IMR-90 (cell line): ENCODE measurements around the gene EXOC4. TPM values are rescaled to one million over a fixed set of nuclear protein-coding genes. Genes with fewer than 3 reads are reported as not detected.

ENCODE experiments used
- ATAC-seq: fragments of 200-7000 bp; cut with Tn5 transposase; 2 replicates; pipeline ENCODE4 v1.9.1; 2020; ENCODE audit warnings: low read depth, mild to moderate bottlenecking, moderate library complexity
- BruUV-seq: library from RNA; stranded (reverse); fragments of 400-500 nt; replicated peaks from 2 replicates; lab custom pipeline; 2021; lab: Mats Ljungman, UMichigan
- CTCF ChIA-PET: fragments of 300-600 bp; formaldehyde crosslinking; extraction: SDS; loops from one replicate; lab custom pipeline; 2021; ENCODE audit warnings: antibody characterized with exemption; lab: Yijun Ruan, JAX
- POLR2A ChIA-PET: fragments of 300-600 bp; sonication (Branson Sonifier 250); formaldehyde crosslinking; loops from one replicate; lab custom pipeline; 2022; ENCODE audit warnings: antibody characterized with exemption; ENCODE audit not compliant: unreplicated experiment; lab: Charles Lee
- DNase-seq: peaks from one replicate; pipeline ENCODE4 v3.0.0; 2013
- H2AFZ ChIP-seq: replicated peaks from 2 replicates; pipeline ENCODE3; 2013; ENCODE audit warnings: low read length, mild to moderate bottlenecking; ENCODE audit not compliant: poor library complexity
- H2AK5ac ChIP-seq: 2 replicates; pipeline ENCODE4 v1.6.1; 2013; ENCODE audit warnings: low read depth, low read length, inconsistent platforms
- H2AK9ac ChIP-seq: replicated peaks from 2 replicates; pipeline ENCODE3; 2013; ENCODE audit warnings: mild to moderate bottlenecking, low read depth, low read length, moderate library complexity; ENCODE audit not compliant: poor library complexity
- H2BK120ac ChIP-seq: 2 replicates; pipeline ENCODE4 v1.6.1; 2013; ENCODE audit warnings: low read depth, low read length, inconsistent platforms
- H2BK15ac ChIP-seq: 3 replicates; pipeline ENCODE4 v1.6.1; 2013; ENCODE audit warnings: low read depth, low read length, inconsistent platforms
- H2BK20ac ChIP-seq: 2 replicates; pipeline ENCODE4 v1.6.1; 2013; ENCODE audit warnings: low read depth, mild to moderate bottlenecking, inconsistent platforms, low read length, moderate library complexity
- H2BK5ac ChIP-seq: 2 replicates; pipeline ENCODE4 v1.6.1; 2013; ENCODE audit warnings: mild to moderate bottlenecking, low read depth, low read length, inconsistent platforms; ENCODE audit not compliant: poor library complexity, severe bottlenecking
- H3K14ac ChIP-seq: replicated peaks from 2 replicates; pipeline ENCODE4 v1.6.1; 2013; ENCODE audit warnings: low read depth, low read length, inconsistent platforms
- H3K18ac ChIP-seq: 2 replicates; pipeline ENCODE4 v1.6.1; 2013; ENCODE audit warnings: low read depth, low read length, control low read depth
- H3K23ac ChIP-seq: 2 replicates; pipeline ENCODE4 v1.6.1; 2013; ENCODE audit warnings: low read depth, low read length, inconsistent platforms
- H3K27ac ChIP-seq: 2 replicates; pipeline ENCODE4 v1.5.1; 2013; ENCODE audit warnings: mild to moderate bottlenecking, control low read depth, low read length; ENCODE audit not compliant: insufficient read depth
- H3K27me3 ChIP-seq: 2 replicates; pipeline ENCODE4 v1.6.1; 2013; ENCODE audit warnings: low read length; ENCODE audit not compliant: control insufficient read depth, insufficient read depth
- H3K36me3 ChIP-seq: 2 replicates; pipeline ENCODE4 v1.6.1; 2013; ENCODE audit warnings: low read length, mixed read lengths; ENCODE audit not compliant: control insufficient read depth, insufficient read depth
- H3K4ac ChIP-seq: 2 replicates; pipeline ENCODE4 v1.6.1; 2013; ENCODE audit warnings: low read depth, low read length, inconsistent platforms
- H3K4me1 ChIP-seq: 2 replicates; pipeline ENCODE4 v1.6.1; 2013; ENCODE audit warnings: low read length, mixed read lengths; ENCODE audit not compliant: control insufficient read depth, insufficient read depth
- H3K4me2 ChIP-seq: 2 replicates; pipeline ENCODE4 v1.6.1; 2013; ENCODE audit warnings: low read depth, mild to moderate bottlenecking, control low read depth, low read length, moderate library complexity
- H3K4me3 ChIP-seq: 2 replicates; pipeline ENCODE4 v1.5.1; 2013; ENCODE audit warnings: low read depth, mild to moderate bottlenecking, control low read depth, low read length, moderate library complexity; ENCODE audit not compliant: insufficient read depth
- H3K56ac ChIP-seq: 2 replicates; pipeline ENCODE4 v1.6.1; 2013; ENCODE audit warnings: low read length, inconsistent platforms; ENCODE audit not compliant: insufficient read depth; ENCODE audit errors: extremely low read depth
- H3K79me1 ChIP-seq, 2 experiments: 2 replicates each; pipeline ENCODE4 v1.6.1; 2013; ENCODE audit warnings: low read length in 2 of 2, inconsistent platforms in 1 of 2, low read depth in 1 of 2
- H3K9ac ChIP-seq: 2 replicates; pipeline ENCODE4 v1.6.1; 2013; ENCODE audit warnings: low read depth, low read length, control low read depth
- H3K9me1 ChIP-seq: 2 replicates; pipeline ENCODE4 v1.6.1; 2013; ENCODE audit warnings: low read length, inconsistent platforms; ENCODE audit not compliant: insufficient read depth
- H3K9me3 ChIP-seq: 2 replicates; pipeline ENCODE4 v1.6.1; 2013; ENCODE audit warnings: low read length; ENCODE audit not compliant: control insufficient read depth, insufficient read depth
- H4K20me1 ChIP-seq: 2 replicates; pipeline ENCODE4 v1.6.1; 2013; ENCODE audit warnings: low read length, inconsistent platforms; ENCODE audit not compliant: insufficient read depth
- H4K5ac ChIP-seq: 2 replicates; pipeline ENCODE4 v1.6.1; 2013; ENCODE audit warnings: mild to moderate bottlenecking, low read depth, low read length, control low read depth
- H4K8ac ChIP-seq, 2 experiments: 2 replicates each; pipeline ENCODE4 v1.6.1; 2013; ENCODE audit warnings: low read depth in 2 of 2, low read length in 2 of 2, control low read depth in 1 of 2, inconsistent platforms in 1 of 2
- H4K91ac ChIP-seq: 2 replicates; pipeline ENCODE4 v1.6.1; 2013; ENCODE audit warnings: low read depth, low read length, inconsistent platforms; ENCODE audit not compliant: insufficient read depth
- BHLHE40 ChIP-seq: fragments of 150-350 bp; IDR thresholded peaks from 2 replicates; pipeline ENCODE4 v1.6.1; 2016; ENCODE audit warnings: mild to moderate bottlenecking, low read depth, low read length
- CEBPB ChIP-seq: IDR thresholded peaks from 2 replicates; pipeline ENCODE4 v1.6.1; 2012; ENCODE audit warnings: low read depth, low read length, improper control_type of control experiment
- CHD1 ChIP-seq: IDR thresholded peaks from 2 replicates; pipeline ENCODE4 v1.6.1; 2012; ENCODE audit warnings: low read depth, low read length, improper control_type of control experiment
- ELK1 ChIP-seq: fragments of 150-350 bp; IDR thresholded peaks from 2 replicates; pipeline ENCODE4 v1.6.1; 2016; ENCODE audit warnings: low read depth, mild to moderate bottlenecking, low read length, moderate library complexity, borderline replicate concordance
- FOS ChIP-seq: fragments of 150-350 bp; IDR thresholded peaks from 2 replicates; pipeline ENCODE4 v1.6.1; 2016; ENCODE audit warnings: low read depth, low read length
- MAFK ChIP-seq: IDR thresholded peaks from 2 replicates; pipeline ENCODE4 v1.6.1; 2012; ENCODE audit warnings: low read depth, low read length, improper control_type of control experiment
- MAZ ChIP-seq: IDR thresholded peaks from 2 replicates; pipeline ENCODE4 v1.6.1; 2012; ENCODE audit warnings: low read depth, mild to moderate bottlenecking, low read length, improper control_type of control experiment, moderate library complexity, borderline replicate concordance
- MXI1 ChIP-seq: IDR thresholded peaks from 2 replicates; pipeline ENCODE4 v1.6.1; 2012; ENCODE audit warnings: low read depth, mild to moderate bottlenecking, low read length, moderate library complexity, borderline replicate concordance
- NFE2L2 ChIP-seq: fragments of 150-350 bp; IDR thresholded peaks from 2 replicates; pipeline ENCODE4 v1.6.1; 2016; ENCODE audit warnings: low read depth, mild to moderate bottlenecking, low read length
- POLR2A ChIP-seq: IDR thresholded peaks from 2 replicates; pipeline ENCODE4 v1.6.1; 2012; ENCODE audit warnings: mild to moderate bottlenecking, low read depth, low read length
- RAD21 ChIP-seq: IDR thresholded peaks from 2 replicates; pipeline ENCODE4 v1.6.1; 2012; ENCODE audit warnings: low read length, improper control_type of control experiment
- RCOR1 ChIP-seq: IDR thresholded peaks from 2 replicates; pipeline ENCODE4 v1.6.1; 2012; ENCODE audit warnings: mild to moderate bottlenecking, low read length, improper control_type of control experiment; ENCODE audit not compliant: insufficient replicate concordance
- RFX5 ChIP-seq: IDR thresholded peaks from 2 replicates; pipeline ENCODE4 v1.8.0; 2012; ENCODE audit warnings: low read depth, mild to moderate bottlenecking, low read length, moderate library complexity
- SMC3 ChIP-seq: fragments of 150-350 bp; IDR thresholded peaks from 2 replicates; pipeline ENCODE4 v1.6.1; 2016; ENCODE audit warnings: low read depth, mild to moderate bottlenecking, antibody characterized with exemption, low read length, moderate library complexity
- WGBS, 2 experiments: methylation state at CpG; one replicate each; pipeline versions ENCODE4 v1.1.5 to v1.1.7; 2013; ENCODE audit warnings: missing lambda C conversion rate in 2 of 2; ENCODE audit not compliant: insufficient read length in 1 of 2; ENCODE audit errors: extremely low coverage in 2 of 2; 5-methylcytosine and 5-hydroxymethylcytosine counted together
- dilution Hi-C: fragments of 300-500 bp; cut with HindIII; formaldehyde crosslinking; loops from one replicate; pipeline ENCODE4 v1.14.3; 2018; ENCODE audit warnings: low sequenced_read_pairs; ENCODE audit not compliant: unreplicated experiment
- in situ Hi-C: fragments of 300-500 bp; cut with MboI; formaldehyde crosslinking; loops from 3 replicates; pipeline ENCODE4 v1.14.3; 2019; ENCODE audit warnings: low sequenced_read_pairs, inconsistent platforms, mixed read lengths
- intact Hi-C: fragments of 100-400 bp; cut with micrococcal nuclease; formaldehyde crosslinking; loops from 2 replicates; pipeline ENCODE4 v1.10.0; 2022
- polyA plus RNA-seq, 3 experiments: library from polyadenylated mRNA; depleted of rRNA; stranded (reverse); fragments of >200 nt; gene quantifications; 2 replicates each; pipeline ENCODE4 v1.2.3, GENCODE V29; 2012; ENCODE audit warnings: low replicate concordance in 1 of 3
- total RNA-seq: library from RNA; depleted of rRNA; stranded (reverse); fragments of >200 nt; gene quantifications from 2 replicates; pipeline ENCODE4 v1.2.3, GENCODE V29; 2012
- TF ChIP-seq, protein P1 (sequence below): fragments of 150-350 bp; IDR thresholded peaks from 2 replicates; pipeline ENCODE4 v1.6.1; 2017; ENCODE audit warnings: mild to moderate bottlenecking, antibody characterized with exemption, low read length, low read depth
- TF ChIP-seq, protein P2 (sequence below): conservative IDR thresholded peaks from 2 replicates; pipeline ENCODE4 v1.5.1; 2012; ENCODE audit warnings: mild to moderate bottlenecking, low read depth, low read length, improper control_type of control experiment

The EXOC4 gene
- total and polyA plus RNA-seq, 2 of the 4 experiments (the other 2 are of a cell fraction): 25.4 to 94.6 TPM

GRCh38 chr7:133275008-133275407 is 22.1 kb downstream of the EXOC4 start:
- TF ChIP-seq BHLHE40 (no peak), MXI1 (no peak), MAZ (no peak), RCOR1 (no peak), MAFK (no peak), CHD1 (no peak), CEBPB (no peak), FOS (no peak), RAD21 (no peak), NFE2L2 (no peak), POLR2A (no peak), RFX5 (no peak), SMC3 (no peak), ELK1 (no peak)
- TF ChIP-seq, protein P1, sequence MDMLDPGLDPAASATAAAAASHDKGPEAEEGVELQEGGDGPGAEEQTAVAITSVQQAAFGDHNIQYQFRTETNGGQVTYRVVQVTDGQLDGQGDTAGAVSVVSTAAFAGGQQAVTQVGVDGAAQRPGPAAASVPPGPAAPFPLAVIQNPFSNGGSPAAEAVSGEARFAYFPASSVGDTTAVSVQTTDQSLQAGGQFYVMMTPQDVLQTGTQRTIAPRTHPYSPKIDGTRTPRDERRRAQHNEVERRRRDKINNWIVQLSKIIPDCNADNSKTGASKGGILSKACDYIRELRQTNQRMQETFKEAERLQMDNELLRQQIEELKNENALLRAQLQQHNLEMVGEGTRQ: no peak
- TF ChIP-seq, protein P2, sequence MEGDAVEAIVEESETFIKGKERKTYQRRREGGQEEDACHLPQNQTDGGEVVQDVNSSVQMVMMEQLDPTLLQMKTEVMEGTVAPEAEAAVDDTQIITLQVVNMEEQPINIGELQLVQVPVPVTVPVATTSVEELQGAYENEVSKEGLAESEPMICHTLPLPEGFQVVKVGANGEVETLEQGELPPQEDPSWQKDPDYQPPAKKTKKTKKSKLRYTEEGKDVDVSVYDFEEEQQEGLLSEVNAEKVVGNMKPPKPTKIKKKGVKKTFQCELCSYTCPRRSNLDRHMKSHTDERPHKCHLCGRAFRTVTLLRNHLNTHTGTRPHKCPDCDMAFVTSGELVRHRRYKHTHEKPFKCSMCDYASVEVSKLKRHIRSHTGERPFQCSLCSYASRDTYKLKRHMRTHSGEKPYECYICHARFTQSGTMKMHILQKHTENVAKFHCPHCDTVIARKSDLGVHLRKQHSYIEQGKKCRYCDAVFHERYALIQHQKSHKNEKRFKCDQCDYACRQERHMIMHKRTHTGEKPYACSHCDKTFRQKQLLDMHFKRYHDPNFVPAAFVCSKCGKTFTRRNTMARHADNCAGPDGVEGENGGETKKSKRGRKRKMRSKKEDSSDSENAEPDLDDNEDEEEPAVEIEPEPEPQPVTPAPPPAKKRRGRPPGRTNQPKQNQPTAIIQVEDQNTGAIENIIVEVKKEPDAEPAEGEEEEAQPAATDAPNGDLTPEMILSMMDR: no peak
- Histone ChIP-seq H2BK15ac (no peak overlapping the region), H4K91ac (no peak overlapping the region), H3K4me1 (peaks cover 3% of the 10 kb centered on the region), H3K4me2 (no peak overlapping the region), H3K18ac (no peak overlapping the region), H2AFZ (no peak overlapping the region), H3K56ac (no peak overlapping the region), H2BK20ac (no peak overlapping the region), H3K23ac (no peak overlapping the region), H2BK5ac (no peak overlapping the region), H3K9me3 (no peaks in the 10 kb centered on the region), H4K5ac (no peak overlapping the region), H2BK120ac (no peak overlapping the region), H2AK9ac (peak overlapping the region; percentile 46), H3K9ac (no peak overlapping the region), H3K27ac (no peak overlapping the region), H3K79me1 (peaks cover 17 to 43% of the 10 kb centered on the region in 2 experiments), H3K4me3 (no peak overlapping the region), H3K9me1 (peaks cover 7% of the 10 kb centered on the region), H3K27me3 (no peaks in the 10 kb centered on the region), H4K8ac (no peak overlapping the region), H3K36me3 (peaks cover 11% of the 10 kb centered on the region), H3K14ac (no peak overlapping the region; the same call in 1 of the 2 replicates), H3K4ac (no peak overlapping the region), H4K20me1 (no peaks in the 10 kb centered on the region; the same call in 1 of the 2 replicates), H2AK5ac (peak overlapping the region; percentile 11; the same call in 1 of the 2 replicates)
- ChIA-PET POLR2A (no interaction called here), CTCF (no interaction called here)
- no CpG with 5 or more reads among the region's 8 CpGs for WGBS, 2 experiments
- in situ Hi-C loops (no loop called here), dilution Hi-C loops (no loop called here), intact Hi-C loops (no loop called here)
- ATAC-seq (no peak), DNase-seq (no peak)
- BruUV-seq: no TSS peak
